ENCODE results near the gene NEK6.
A peak's percentile ranks its signal among the peaks of the same experiment; 100 is the strongest.

The NEK6 gene

GRCh38 chr9:124351672-124352468, 94.1 kb downstream of the NEK6 start:
- DNase-seq: no peak

GRCh38 chr9:124352616-124353015, 94.9 kb downstream of the NEK6 start:
- peak in 6 of 56 donors; percentile 4 to 60 (median 16) for DNase-seq

DNA sequence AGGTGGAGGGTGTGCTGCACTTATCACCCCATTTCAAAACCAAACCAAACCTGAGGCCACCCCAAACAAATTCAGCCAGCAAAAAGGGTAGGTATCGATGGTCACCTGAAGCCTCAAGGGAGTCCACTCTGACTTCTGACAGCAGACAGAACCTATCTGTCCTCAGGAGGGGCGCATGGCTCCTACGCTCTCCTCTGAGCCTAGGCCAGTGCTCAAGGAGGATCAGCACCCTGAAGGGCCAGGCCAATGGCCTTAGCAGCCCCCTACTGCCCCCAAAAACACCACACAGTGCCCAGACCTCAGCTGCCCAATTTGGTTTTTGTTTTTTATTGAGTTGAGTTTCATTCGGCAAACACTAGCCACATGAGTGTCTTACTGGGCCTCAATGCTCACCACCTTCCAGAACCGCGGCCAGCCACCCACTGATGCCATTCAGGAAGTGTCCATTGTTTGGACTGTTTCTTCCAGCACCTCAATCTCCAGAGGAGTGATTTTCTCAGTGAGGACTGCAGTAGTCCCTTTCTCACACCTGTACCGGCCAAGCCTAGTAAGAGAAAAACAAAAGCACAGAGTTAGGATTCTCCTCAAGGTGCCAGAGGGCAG, 95.5 kb downstream of the NEK6 start:
- no peak for DNase-seq

- DNase-seq: no peak
These were observed 96.1 kb downstream of the NEK6 start for GRCh38 chr9:124353811-124354274.

- no peak for DNase-seq
These were observed 96.7 kb downstream of the NEK6 start for GRCh38 chr9:124354346-124355038.

DNA sequence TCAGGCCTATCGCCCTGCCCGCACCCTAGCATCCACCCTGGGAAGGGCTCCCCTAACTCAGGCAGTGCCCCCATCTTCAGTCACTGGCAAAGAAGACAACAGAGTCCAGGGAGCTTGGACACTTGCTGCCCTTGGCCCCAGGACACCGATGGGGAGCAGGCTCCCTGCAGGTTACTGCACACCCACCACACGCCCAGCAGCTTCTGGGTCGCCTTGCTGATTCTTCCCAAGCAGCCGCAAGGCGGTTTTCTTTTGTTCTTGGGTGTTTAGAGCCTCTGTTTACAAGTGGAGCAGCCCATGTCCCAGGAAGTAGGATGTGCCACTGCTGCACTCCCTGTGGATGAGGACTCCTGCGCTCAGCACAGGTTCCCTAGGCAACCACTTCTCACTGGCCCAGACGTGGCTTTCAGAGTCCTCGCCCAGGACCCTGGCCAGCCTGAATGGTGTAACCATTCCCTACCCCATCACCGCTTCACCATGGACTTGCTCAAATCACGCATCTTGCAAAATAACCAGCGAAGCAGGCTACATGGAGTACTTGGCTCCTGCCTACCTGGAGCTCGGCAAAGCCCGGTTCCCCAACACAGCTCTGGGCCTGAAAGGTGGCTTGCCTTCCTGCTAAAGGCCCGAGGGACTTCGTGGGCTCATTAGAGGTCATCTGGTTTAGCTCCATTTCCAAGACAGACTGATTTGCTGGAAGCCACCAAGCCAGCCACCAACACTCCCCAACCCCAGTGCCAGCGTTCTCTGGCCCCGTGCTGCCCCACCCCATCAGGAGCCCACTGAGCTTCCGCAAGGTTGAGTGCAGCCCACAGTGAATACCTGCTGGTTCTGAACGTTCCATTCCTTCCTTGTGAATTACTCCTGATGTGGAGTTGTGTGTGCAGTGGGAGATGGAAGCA, 97.5 kb downstream of the NEK6 start:
- peak in 4 of 56 donors; percentile 5 to 28 (median 14) for DNase-seq

- no peak for DNase-seq
These were observed 98.4 kb downstream of the NEK6 start for GRCh38 chr9:124355941-124356744.

GRCh38 chr9:124356745-124357390, 99.1 kb downstream of the NEK6 start:
- no peak for DNase-seq

DNA sequence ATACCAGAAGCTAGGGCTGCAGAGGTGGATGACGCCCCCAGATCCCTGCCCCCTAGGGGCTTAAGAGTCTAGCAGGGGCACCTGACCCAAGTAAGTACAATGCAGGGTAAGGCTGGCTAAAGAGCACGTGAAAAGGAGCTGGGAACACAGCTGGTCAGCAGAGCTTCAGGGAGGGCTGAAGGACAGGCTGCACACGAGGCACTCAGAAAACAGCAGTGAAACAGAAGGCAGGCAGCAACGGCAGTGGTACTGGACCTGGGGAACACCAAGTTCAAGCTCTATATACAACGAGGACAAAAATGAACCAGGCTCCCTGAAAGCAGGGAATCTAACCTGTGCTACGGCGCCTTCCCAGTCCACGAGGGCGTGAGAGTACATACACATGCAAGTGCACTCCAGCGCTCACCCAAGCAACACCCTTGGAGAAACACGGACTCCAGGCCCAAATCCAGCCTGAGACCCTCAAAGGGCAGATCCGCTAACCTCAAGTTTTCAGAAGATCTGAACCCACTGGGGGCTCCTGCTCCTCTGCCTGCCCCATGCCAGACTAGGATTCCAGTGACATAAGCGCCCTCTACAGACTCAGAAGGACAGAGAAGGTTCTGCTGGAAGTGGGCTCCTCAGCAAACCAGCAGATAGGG, 100.1 kb downstream of the NEK6 start:
- DNase-seq: no peak

GRCh38 chr9:124358631-124359030, 100.9 kb downstream of the NEK6 start:
- DNase-seq: no peak

DNA sequence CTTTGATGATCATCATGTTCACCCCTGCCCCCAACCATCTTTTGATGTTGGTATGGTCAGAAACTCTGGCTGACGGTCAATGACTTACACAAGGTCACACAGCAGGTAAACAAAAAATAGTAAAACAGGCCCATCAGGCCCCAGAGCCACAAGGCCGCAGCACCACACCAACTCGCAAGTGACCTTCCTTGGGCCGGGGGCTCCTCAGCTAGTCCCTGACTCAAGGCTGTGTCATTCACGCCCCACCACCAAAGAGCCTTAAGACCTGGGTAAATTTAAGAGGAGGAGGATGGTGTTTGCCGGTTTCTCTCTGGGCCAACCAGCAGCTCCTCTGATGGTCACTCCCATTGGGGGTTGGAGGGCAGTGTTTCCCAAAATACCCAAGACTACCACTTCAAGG, 101.7 kb downstream of the NEK6 start:
- DNase-seq: no peak

GRCh38 chr9:124359855-124360678, 102.3 kb downstream of the NEK6 start:
- no peak for DNase-seq

- DNase-seq: no peak
These were observed 103.4 kb downstream of the NEK6 start for GRCh38 chr9:124361128-124361527.

DNA sequence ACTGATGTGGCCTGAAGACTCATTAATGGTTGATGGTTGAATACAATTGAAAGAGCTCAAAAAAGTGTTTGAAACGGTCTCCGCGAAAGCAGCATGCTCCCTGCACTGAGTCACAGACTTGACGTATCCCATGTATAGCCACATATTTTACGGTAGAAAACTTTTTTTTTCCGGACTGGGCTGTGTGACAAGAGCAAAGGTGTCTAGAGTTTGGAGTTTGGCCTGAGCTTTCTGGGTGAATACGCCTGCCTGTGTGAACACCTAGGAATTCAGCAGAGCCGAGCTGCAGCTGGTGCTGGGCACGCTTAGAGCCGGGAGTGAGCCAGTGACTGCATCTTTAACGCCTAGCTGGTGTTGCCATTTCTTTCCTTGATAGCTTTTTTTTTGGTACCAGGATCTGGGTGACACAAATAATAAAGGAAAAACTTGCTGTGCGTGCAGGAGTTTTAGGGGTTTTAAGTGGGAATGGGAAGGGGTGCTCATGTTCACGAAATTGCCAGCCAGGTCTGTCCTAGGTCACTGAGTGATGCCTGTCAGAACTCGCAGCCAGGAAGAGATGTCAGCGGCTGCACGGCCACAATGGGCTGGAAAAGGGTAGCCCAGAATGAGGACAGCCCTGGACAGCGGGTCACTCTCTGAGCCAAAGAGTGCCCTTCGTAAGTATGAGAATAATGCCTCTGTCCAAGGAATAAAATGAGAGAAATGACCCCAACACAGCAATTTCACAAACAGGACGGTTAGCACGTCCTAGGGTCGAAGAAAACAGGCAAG, 105.8 kb downstream of the NEK6 start:
- no peak for DNase-seq

- DNase-seq: no peak
These were observed 106.4 kb downstream of the NEK6 start for GRCh38 chr9:124364141-124364540.

- no peak for DNase-seq
These were observed 107.3 kb downstream of the NEK6 start for GRCh38 chr9:124365036-124365435.

DNA sequence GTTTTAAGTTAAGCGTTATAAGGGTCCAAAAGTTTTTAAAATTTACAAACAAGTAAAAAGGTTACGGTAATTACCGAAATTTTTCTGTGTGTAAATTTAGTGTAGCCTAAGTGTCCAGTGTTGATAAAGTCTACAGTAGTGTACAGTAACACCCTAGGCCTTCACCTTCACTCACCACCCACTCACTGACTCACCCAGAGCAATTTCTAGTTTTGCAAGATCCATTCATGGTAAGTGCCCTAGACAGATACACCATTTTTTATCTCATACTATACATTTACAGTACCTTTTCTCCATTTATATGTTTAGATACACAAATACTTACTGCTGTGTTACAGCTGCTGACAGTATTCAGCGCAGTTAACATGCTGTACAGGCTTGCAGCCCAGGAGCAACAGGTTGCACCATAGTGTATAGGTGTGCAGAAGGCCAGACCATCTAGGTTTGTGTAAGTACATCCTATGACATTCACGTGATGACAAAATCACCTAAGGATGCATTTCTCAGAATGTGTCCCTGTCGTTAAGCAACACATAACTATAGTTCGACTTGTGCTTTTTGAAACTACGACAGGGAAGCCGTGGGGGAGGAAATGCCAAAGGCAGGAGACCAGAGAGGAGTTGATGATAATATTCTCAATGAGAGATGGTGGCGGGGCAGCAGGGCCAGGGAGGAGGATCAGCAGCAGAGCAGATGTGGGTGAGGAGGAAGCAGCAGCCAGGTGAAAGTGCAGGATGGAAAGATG, 108.9 kb downstream of the NEK6 start:
- no peak for DNase-seq

Measured in nucleus accumbens (tissue), 56 donors.